ENCODE data around the gene NR1I2. TPM values are rescaled to one million over a fixed set of nuclear protein-coding genes. Genes with fewer than 3 reads are reported as not detected.

NR1I2 gene
- not detected in 2 replicates for total RNA-seq

DNA sequence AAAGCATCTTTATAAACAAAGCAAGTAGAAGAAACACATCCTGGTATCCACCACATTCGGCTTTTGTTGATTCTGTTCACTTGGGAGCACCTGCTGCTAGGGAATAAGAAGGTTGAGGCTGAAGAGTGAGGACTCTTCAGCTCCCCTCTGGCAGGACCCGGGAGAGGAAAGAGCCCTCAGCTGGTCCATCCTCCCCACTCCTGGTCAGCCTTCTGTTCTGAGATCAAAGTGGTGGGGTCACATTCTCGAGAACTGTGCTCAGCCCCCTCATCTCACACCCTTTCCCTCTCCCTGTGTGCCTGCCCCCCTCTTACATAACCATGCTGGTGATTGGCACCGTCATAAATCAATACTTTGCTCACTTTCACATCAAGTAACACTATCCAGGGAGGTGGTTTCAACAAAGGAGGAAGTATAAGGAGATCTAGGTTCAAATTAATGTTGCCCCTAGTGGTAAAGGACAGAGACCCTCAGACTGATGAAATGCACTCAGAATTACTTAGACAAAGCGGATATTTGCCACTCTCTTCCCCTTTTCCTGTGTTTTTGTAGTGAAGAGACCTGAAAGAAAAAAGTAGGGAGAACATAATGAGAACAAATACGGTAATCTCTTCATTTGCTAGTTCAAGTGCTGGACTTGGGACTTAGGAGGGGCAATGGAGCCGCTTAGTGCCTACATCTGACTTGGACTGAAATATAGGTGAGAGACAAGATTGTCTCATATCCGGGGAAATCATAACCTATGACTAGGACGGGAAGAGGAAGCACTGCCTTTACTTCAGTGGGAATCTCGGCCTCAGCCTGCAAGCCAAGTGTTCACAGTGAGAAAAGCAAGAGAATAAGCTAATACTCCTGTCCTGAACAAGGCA lies at the start of gene NR1I2:
Gene NR1I2 (plus strand): TSS at position 772 of the 869 bp plus-strand sequence.

Other genes with a start within 250 kb of the NR1I2 start
- gene CD80, start 222.5 kb upstream of the NR1I2 start, total RNA-seq: under 0.01 TPM in 1 of 2 replicates, not detected in the other
- gene ADPRH, start 202.6 kb upstream of the NR1I2 start, total RNA-seq: 0.34 and 2.0 TPM in 2 replicates
- not detected in 2 replicates for gene PLA1A, start 184.2 kb upstream of the NR1I2 start, total RNA-seq
- gene POPDC2, start 121.5 kb upstream of the NR1I2 start, total RNA-seq: 0.09 and 0.12 TPM in 2 replicates
- 4.3 and 11.7 TPM in 2 replicates for gene COX17, start 104.7 kb upstream of the NR1I2 start, total RNA-seq
- gene CFAP91, start 79.1 kb upstream of the NR1I2 start, total RNA-seq: 0.34 TPM in 1 of 2 replicates, not detected in the other

All from pericardium fibroblast (primary cell).